ENCODE data around the gene YTHDF2.

YTHDF2 gene

GRCh38 chr1:28801461-28801860 lies 64.7 kb downstream of the YTHDF2 start:
- DNase-seq (ENCODE audit: low read depth, low spot score): no peak

- DNase-seq (ENCODE audit: low read depth, low spot score): no peak
Measured at GRCh38 chr1:28803051-28803450, 66.3 kb downstream of the YTHDF2 start.

GRCh38 chr1:28803662-28804061 lies 66.9 kb downstream of the YTHDF2 start:
- no peak for DNase-seq (ENCODE audit: low read depth, low spot score)

- no peak for DNase-seq (ENCODE audit: low read depth, low spot score)
Measured at GRCh38 chr1:28804071-28804470, 67.3 kb downstream of the YTHDF2 start.

GRCh38 chr1:28807046-28807445 lies 70.3 kb downstream of the YTHDF2 start:
- no peak for DNase-seq (ENCODE audit: low read depth, low spot score)

- no peak for DNase-seq (ENCODE audit: low read depth, low spot score)
Measured at GRCh38 chr1:28807986-28808385, 71.2 kb downstream of the YTHDF2 start.

GRCh38 chr1:28811369-28811765 lies 74.6 kb downstream of the YTHDF2 start:
- no peak for DNase-seq (ENCODE audit: low read depth, low spot score)

GRCh38 chr1:28811766-28812668 lies 75.3 kb downstream of the YTHDF2 start, which contains the start of gene OPRD1:
Gene OPRD1 (plus strand): TSS chr1:28812170. CDS start chr1:28812384, 214 bp downstream.
- peak; percentile 56 for DNase-seq (ENCODE audit: low read depth, low spot score)

GRCh38 chr1:28812669-28813468 lies 76.1 kb downstream of the YTHDF2 start:
- no peak for DNase-seq (ENCODE audit: low read depth, low spot score)

GRCh38 chr1:28813931-28814465 lies 77.3 kb downstream of the YTHDF2 start:
- no peak for DNase-seq (ENCODE audit: low read depth, low spot score)

- DNase-seq (ENCODE audit: low read depth, low spot score): peak; percentile 34
Measured at GRCh38 chr1:28815533-28816185, 78.9 kb downstream of the YTHDF2 start.

GRCh38 chr1:28817133-28817532 lies 80.4 kb downstream of the YTHDF2 start:
- DNase-seq (ENCODE audit: low read depth, low spot score): no peak

- DNase-seq (ENCODE audit: low read depth, low spot score): no peak
Measured at GRCh38 chr1:28819020-28819419, 82.3 kb downstream of the YTHDF2 start.
